Right forelimb (tissue), 1 donor: ENCODE results near the gene CYS1.
A peak's percentile ranks its signal among the peaks of the same experiment; 100 is the strongest.

ENCODE experiments used
- DNase-seq: peaks from one replicate; pipeline ENCODE4 v3.0.0-alpha.2; 2018

Gene CYS1

DNA sequence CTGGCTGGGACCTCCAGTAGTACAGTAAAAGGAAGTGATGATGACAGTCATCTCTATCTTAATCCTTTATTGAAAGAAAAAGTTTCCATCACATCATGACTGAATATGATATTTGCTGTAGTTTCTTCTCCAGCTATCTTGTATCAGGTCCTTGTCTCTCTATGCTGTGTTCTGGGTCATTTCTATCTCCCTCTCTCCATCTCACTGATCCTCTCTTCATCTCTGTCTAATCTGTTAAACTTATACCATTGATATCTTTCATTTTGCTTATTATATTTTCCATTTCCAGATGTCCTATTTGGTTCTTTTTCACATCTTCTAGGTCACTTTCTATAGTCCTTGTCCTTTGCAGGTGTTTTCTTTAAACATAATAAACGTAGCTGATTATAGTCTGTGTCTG lies 12.3 kb downstream of the CYS1 start:
- DNase-seq: no peak

DNA sequence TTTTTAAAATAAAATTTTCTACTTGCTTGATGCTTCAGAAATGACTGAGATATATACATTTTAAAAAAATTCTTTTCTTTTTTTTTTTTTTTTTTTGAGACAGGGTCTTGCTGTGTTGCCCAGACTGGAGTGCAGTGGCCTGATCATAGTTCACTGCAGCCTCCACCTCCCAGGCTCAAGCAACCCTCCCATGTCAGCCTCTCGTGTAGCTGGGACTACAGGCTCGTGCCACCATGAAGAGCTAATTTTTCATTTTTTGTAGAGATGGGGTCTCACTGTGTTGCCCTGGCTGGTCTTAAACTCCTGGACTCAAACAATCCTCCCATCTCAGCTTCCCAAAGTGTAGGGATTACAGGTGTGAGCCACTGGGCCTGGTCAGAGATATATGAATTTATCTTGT lies 12.9 kb downstream of the CYS1 start:
- no peak for DNase-seq

DNA sequence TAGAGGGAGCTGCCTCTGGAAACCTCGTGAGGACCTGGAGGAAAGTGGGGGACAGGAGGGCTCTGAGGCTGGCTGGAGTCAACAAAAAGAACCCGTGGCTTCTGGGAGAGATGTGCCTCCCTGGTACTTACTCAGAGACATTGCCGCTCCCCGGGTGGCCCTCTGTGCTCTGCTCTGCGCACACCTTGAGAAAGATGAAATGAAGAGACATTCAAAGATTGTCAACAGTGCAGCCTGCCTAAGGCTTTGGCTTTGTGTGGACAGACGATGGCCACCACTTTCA lies 14.5 kb downstream of the CYS1 start:
- DNase-seq: no peak

DNA sequence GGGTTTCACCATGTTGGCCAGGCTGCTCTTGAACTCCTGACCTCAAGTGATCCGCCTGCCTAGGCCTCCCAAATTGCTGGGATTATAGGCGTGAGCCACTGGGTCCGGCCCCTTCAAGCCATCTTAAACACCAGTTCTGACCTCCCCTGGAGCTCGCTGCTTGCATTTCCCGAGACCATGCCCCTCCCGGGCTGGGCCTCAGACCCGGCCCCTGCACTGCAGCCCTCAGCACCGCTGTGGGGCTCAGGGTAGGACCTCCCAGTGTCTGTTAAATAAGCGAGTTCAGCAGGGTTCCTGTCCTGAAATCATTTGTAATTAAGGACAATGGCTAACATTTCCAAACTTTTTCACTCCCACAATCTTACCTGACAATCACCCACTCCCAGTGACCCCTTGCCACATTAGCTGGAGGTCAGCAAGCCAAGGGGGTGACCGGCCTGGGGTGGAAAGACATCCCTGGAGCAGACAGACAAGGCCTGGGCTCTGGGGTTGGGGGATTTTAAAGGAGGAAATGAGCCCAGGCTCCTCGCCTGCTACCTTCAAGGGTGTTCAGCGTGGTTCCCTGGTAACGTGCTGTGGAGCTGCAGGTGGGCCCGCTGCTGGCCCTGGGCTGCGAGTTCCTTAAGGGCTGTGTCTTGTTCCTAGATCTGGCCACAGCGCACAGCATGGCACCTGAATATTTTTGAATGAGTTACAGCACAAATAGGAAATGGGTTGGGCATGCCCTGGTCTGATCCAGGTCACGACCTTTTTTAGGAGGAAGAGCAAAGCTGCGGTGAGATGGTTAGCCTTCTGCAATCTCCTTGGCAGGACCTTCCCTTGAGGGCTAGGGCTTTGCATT lies 15.1 kb downstream of the CYS1 start:
- DNase-seq: no peak

DNA sequence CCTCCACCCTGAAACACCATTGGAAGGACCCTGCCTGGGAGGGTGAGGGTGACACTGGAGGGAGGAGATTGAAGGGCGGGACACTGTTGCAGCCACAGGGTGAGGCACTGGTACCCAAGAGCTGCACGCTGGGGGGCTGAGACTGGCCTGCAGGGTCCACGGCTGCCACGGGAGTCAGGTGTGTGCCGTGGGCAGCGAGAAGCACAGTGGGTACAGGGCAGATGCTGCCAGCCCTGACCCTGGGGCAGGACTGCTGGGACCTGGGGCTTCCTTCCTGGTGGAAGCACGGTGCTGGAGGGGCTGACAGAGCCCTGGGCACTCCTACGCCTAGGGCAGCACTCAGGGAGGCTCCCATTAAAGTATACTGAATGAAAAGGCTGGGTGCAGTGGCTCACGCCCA lies 16.6 kb downstream of the CYS1 start:
- no peak for DNase-seq

DNA sequence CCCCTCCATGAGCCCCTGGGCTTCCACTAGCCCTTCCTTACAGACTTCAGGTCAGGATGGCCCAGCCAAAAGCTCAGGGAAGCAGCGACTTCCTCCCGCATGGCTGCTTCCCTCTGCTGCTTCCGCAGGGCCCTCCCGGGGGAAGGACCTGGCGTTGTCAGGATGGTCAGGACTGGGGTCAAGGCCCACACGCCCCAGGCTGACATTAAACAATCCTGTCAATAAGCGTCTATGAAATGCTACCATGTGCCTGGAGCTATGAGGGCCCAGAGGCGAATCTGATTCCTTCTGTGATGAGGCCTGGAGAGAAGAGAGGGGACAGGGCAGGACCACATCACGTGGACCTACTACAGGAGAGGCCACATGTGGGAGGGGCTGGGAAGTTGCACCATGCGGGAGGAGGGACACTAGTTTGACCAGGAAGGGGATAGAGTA lies 17.3 kb downstream of the CYS1 start:
- DNase-seq: no peak

DNA sequence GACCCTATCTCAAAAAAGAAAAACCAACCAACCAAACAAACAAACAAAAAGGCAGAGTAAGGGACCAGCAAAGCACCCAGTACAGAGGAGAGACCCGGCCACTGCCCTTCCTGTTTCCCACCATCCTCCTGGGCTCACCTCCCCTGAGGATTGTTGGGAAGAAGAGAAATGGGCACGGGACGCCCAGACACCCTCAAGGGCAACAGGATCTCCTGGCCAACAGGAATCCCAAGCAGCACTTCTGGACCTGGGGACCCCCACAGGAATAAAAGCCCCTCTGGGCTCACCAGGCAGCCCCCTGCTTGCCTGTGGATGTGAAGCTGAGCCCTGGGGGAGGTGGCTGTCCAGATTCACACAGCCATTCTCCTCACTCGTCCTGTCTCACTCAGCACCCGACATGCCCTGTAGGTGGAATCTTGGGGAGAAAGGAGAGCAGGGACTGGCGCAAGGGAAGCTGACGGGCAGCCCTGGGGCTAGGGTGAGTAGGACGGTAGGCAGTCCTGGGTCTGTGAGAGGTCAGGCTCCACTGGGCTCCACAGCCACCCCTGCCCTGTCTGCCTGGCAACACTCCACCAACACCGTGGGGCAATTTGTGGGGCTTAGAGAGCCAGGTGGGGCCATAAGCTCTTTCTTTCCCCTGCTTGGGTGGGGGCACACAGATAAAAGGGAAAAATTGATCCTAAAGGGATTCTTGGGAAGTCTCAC lies 18.8 kb downstream of the CYS1 start:
- DNase-seq: no peak

DNA sequence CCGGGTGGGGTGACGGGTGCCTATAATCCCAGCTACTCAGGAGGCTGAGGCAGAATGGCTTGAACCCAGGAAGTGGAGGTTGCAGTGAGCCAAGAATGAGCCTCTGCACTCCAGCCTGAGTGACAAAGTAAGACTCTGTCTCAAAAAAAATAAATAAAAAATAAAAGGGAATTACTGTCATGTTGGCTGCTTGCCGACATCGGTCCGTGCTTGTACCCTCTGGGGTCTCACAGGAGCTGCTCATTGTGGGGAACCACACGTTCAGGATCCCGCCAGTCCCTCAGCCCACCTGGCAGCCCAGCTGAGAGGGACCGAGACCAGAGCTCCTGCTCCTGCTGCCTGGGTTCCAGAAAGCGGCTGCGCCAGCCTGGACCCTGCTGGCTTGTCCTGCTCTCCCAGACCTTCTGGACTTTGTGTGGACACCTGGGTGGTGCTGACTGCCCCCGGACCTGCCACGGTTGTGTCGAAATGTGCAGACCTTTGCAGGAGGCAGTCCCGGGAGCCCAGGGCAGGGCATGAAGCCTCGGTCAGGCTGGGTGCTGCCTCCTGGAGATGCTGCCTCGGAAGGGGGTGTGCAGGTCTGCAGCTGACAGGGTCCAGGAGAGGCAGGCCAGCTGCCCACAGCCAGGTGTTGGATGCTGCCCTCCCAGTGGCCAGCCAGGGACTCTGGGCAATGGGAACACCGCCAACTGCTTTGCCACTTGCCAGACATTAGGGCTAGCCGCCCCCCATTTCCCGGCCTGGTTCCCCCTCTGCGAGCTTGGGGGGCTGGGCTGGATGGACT lies 20.5 kb downstream of the CYS1 start:
- DNase-seq: no peak

DNA sequence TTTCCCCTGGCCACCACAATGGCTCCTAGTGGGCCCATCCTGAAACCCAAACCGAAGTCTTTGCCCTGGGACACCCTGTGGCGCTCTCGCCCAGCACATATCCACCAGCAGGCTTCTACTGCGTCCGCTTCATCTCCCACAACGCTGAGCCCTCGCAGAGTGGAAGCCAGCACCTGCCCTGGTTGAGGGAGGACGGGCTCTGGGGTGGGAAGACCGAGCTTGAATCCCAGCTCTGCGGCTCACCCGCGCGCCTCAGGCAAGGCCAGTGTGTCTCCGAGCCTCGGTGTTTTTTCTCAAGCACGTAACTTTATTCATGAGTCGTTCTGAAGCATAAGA lies 21.2 kb downstream of the CYS1 start:
- no peak for DNase-seq

DNA sequence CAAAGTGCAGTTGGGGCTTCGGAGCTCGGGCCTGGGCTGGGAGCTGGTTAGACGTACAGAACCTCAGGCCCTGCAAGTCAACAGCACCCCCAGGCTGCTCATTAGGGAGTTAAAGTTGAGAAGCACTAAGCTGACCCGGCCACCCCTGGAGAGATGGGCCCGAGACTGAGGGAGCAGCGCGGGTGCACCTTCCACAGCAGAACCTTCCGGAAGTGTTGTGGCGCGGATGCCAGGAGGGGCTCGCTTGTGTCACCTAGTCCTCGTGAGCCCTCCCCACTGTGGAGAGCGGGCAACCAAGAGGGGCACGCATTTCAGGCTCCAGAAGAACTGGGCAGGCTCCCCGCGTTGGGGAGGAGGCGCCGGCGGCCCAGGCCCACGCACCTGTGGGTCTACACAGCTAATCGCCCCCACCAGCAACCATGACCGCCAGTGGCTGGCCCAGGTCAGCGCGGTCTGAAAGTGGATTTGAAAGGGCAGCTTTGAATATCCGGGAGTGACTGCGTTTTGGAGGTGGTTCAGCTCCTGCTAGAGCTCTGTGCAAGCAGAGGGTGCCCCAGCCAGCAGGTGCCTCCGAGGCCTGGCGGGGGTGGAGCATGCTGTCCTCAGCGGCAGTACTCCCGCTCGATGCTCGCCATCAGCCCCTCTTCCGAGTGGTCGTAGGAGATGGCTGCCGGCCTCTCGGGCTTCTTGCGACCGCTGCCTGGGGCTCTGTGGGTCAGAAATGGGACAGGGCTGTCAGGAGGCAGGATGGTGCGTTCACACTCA lies 21.8 kb downstream of the CYS1 start:
- no peak for DNase-seq

DNA sequence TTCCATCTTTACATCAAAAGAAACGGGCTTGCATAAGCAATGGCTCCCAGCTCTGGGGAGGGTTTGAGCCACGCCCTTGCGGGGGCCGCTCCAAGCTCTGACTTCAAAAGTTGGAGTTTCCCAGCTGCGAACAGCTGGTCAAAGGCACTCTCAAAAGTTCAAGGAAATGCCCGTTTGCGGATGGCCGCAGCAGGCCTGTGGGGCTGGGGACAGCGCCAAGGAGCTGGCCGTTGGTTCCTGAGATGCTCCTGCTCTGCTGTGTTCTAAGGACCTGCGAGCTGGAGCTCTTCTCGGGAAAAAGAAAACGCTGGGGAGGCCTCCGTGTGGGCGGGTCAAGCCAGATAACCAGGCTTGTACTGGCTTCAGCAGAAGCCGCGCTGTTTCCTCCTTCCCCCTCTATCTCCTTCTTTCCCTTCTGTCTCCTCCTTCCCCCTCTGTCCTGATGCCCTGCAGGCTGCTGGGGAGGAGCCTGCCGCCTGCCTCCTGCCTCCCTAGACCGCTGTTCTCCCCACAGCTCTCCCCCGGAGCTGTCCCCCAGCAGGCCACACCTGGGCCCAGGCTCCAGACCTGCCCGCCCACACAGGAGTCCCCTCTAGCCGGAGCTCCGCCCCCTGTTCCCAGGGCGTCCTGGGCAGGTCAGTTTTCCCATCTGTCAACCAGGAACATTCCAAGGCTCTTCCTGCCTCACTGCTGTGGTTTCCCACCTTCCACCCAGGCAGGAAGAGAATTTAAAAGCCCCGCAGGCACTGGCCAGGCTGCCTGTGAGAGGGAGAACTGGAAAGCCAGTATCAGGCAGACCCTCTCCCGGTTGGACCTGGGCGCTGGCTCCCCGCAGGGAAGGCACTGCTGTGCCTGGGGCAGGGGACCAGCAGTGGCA lies 22.7 kb downstream of the CYS1 start:
- DNase-seq: peak; percentile 87

DNA sequence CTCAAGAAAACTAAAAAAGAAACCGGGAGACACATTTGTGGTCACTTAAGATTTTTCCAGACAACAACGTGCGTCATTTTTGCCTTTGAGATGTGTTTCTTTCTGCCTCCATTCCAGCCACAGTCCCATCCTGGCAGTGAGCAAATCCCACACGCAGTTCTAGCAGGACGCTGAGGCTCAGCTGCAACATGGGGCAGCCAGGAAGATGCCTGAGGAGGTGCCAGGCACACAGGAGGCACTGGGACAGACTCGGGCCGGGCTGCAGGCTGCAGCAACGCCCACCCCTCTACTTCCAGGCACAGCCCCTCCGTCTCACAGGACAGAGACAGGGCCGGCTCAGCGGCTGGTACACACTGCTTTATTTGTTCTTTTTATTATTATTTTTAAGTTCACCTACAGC lies 23.8 kb downstream of the CYS1 start:
- no peak for DNase-seq

DNA sequence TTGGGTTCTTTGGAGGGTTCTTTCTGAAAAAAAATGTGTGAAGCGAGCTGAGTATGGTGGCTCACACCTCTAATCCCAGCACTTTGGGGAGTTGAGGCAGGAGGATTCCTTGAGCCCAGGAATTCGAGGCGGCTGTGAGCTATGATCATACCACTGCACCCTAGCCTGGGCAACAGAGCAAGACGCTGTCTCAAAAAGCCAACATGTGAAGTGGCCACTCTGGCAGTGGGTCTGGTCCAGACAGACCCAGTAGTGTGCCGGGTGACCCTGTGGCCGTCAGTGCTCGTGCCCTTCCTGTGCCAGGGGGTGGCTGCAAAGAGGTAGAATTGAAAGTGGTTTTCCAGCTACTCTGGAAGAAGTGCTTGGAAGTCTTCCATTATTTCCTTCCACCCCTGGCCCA lies 25.2 kb downstream of the CYS1 start:
- no peak for DNase-seq

DNA sequence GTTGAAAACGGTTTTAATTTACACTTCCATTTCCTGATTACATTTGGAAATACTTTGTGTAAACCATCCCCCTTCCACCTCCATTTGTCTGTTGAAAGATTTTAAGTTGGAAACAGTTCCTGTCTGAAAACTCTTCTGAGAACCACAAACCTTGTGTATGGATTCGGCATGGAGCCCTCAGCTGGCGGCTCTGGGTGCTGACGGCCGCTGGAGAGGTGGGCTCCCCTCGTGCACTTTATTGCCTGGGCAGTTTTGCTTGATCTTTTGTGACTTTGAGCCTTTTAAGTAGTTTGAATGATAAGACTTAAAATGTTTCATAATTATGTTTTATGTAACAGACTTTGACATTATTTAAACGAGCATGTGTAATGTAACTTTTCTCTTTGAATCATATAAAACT lies 25.8 kb downstream of the CYS1 start:
- no peak for DNase-seq

DNA sequence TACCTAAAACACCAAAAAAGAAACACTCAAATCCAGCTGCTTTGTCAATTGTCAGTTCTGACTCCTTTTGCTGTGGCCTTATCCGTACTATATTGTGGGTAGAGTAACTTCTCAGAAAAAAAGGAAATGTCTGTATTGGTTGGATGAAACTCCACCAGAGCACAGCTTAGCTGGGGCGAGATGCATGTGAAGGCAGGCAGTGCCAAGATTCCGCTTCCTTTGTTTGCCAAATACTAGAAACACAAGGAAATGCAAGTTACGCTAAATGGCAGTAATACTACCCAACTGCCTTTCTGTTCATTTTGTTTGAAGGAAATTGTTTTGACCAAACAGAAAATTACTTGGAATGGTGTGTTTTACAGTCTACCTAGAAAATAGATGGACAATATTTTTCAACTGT lies 26.9 kb downstream of the CYS1 start:
- no peak for DNase-seq

DNA sequence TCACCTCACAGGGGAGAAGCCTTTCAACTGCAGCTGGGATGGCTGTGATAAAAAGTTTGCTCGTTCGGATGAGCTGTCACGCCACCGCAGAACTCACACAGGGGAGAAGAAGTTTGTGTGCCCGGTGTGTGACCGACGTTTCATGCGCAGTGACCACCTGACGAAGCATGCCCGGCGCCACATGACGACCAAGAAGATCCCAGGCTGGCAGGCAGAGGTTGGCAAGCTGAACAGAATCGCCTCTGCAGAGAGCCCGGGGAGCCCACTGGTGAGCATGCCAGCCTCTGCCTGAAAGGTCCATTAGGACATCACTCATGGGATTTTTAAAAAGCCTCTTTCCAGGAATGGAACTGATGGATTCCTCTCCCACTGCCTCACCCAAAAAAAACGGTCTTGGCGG lies 28.0 kb downstream of the CYS1 start:
- no peak for DNase-seq

DNA sequence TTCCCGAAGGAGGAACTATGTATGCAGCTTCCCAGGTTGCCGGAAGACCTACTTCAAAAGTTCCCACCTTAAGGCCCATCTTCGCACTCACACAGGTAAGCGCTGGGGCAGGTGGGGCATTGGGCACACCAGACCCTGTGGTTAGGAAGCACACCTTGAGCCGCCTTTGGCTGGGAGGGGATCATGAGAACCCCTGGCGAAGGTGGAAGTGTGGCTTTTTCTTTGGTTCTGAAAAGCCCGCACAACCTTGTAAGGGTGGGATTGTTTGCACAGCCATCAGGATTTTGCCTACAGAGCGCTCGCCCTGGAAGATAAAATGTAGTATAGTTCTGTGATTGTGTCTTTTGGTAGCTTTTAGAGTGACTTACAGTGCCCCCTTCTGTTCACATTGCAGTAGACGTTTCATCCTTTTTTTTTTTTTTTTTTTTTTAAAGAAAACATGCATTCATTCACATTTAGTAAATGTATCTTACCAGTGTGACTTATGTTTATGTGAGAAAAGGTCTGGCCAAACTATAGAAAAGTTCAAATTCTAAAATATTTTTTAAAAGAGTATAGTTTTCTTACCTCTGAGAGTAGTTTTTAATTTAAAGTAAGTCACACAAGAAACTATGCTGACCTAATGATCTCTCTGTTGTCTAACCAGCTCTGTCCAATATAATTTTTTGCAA lies 31.6 kb downstream of the CYS1 start:
- DNase-seq: no peak

DNA sequence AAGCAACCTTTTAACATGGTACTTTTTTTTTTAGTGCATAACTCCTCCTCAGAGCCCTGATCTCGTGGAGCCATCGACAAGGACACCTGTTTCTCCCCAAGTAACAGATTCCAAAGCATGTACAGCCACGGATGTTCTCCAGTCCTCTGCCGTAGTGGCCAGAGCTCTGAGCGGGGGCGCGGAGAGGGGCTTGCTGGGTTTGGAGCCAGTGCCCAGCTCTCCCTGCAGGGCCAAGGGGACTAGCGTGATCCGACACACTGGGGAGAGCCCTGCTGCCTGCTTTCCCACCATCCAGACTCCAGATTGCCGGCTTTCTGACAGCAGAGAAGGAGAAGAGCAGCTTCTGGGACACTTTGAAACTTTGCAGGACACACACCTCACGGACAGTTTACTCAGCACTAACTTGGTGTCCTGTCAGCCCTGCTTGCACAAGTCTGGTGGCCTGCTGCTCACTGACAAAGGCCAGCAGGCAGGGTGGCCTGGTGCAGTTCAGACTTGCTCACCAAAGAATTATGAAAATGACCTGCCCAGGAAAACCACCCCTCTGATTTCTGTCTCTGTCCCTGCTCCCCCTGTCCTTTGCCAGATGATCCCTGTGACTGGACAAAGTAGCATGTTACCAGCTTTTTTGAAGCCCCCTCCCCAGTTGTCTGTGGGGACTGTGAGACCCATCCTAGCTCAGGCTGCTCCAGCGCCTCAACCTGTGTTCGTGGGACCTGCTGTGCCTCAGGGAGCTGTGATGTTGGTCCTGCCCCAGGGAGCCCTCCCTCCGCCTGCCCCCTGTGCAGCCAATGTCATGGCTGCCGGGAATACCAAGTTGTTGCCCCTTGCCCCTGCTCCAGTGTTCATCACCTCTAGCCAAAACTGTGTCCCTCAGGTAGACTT lies 32.4 kb downstream of the CYS1 start:
- DNase-seq: no peak

DNA sequence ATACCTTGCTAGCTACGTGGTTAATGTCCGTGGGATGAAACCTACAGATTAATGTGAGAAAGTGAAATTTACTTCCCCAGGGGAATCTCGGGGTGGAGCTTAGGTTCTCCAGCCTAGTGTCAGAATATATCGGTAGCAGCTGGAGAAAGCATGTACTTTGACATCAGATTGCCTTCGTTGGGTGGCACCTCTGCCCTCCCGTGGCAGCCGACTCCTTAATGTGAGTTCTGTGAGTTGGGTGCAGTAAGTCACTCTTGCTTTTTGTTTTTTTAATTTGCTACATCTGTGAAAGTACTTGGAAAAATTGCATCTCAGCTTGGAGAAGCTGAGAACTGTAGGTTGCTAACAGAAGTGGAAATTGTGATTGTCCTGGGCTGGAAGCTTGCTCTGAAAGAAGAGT lies 33.3 kb downstream of the CYS1 start:
- DNase-seq: no peak

DNA sequence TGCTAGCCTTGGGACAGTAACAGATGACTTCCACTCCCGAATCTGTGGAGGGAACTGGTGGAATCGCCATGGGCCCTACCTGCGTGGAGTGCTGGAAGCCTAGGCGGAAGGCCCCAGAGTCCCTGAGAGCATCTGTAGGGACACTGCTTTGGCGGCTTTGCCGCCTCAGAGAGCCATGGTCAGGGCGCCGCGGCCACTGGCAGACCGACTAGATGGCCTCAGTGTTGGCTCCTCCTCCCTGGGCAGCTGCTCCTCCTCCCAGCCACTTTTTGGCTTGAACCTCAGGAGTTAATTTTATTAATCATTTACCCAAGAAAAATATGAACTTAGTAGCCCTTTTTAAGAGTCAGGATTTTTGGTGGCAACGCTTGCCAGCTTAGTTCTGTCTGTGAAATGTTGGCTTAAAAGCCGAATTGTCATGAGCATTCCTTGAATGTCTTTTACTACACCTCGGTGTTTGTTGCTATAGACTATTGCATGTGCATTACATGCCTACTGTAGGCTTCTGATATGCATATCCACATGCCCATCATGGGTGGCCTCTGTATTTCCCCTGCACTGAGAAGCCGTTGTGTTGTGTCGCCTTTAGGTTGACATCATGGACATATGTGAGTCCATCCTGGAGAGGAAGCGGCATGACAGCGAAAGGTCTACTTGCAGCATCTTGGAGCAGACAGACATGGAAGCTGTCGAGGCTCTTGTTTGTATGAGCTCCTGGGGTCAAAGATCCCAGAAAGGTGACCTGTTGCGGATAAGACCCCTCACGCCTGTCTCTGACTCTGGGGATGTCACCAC lies 34.5 kb downstream of the CYS1 start:
- no peak for DNase-seq
